GM19043 (cell line): Measurements from ENCODE around the gene TAL1.

Experiments used
- ATAC-seq: cut with Tn5 transposase; IDR thresholded peaks from one replicate; pipeline ENCODE4 v1.9.1; 2021; ENCODE audit warnings: low read depth; ENCODE audit not compliant: unreplicated experiment

The TAL1 gene

DNA sequence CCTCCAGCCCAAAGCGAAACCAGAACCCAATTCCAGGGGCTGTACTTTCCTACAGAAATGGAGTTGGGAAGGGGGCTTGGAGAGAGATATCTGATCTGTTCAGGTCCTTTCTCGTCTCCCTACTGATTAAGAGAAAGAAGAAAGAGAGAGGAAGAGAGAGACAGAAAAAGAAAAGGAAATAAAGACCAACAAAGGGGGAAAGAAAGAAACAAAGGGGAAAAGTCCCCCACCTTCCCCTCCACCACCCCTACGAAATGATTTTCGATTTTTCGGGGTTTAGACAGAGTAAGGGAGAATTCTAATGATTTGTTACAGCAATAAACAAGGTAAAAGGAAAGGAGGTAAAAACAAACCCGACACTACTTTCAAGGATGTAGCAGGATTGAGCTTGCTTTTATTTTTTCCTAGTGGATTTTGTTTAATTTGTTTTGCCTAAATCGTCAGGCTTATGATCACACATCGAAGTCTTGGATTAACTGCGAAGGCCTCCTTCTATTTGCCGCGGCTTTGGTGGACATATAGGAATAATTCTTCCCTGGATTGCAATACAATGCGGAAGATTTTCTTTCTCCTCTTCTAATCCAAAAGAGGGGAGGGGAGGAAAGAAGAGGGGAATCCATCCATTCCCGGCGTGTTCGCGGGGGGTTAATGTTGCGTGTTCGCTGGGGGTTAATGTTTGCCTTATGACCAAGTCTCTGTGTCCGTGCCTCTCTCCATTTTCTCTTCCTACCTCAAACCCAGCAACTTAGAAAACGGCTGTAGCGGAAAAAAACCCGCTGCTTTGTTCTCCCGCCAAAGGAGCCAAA lies 1.9 kb downstream of the TAL1 start:
- ATAC-seq = no peak

DNA sequence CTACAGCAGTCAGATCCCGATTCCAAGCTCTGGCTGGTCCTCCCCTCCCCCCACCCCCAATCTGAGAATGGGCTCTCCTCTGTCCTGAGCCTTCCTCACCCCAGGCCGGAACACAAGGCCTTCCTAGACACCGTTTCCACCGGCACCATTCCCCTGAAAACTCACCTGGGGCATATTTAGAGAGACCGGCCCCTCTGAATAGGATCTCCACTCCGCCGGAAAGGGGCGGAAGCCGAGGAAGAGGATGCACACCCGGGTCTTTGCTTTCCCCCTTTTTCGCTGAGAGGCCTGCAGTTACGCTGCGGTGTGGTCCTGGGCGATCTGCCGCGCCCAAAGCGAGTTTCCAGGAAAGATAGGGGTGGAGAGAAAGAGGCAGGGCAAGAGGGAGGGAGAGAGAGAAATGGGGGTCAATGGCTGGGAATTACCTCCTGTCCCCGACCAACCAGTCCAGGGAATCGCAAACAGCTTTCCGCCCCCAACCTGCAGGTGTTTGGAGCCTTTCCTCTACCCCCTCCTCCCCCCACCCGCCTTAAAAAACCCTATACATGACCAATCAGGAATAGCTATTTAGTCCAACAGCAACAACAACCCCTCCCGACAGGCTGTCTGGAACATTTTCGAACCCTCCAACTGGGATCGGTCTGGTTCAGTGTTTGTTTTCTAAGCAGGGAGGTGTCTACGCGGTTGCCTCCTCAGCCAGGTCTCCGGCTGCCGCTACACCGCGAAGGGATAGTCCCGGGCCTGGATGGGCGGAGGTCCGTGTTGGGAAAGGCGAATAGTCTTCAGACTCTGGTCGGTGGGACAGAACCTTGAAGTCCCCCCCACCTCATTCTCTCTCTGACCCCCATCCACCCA lies 2.8 kb downstream of the TAL1 start:
- no peak for ATAC-seq

DNA sequence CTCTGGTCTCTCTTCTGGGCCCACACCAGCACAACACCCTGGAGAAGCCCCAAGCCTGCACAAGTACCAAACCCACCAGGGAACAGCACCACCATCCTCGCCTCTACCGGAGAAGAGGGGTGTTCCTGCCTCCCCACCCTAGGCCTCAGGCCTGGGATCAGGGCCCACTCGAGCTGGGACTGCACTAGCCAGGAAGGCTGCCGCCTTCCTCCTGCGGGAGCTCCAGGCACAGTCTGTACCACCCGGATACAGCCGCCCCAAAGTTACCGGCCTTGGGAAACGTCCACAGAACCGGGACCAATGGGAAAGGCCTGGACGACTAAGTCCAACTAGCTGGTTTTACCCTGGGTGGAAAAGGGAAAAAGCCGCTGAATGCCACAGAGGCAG lies 3.4 kb downstream of the TAL1 start:
- ATAC-seq = no peak

DNA sequence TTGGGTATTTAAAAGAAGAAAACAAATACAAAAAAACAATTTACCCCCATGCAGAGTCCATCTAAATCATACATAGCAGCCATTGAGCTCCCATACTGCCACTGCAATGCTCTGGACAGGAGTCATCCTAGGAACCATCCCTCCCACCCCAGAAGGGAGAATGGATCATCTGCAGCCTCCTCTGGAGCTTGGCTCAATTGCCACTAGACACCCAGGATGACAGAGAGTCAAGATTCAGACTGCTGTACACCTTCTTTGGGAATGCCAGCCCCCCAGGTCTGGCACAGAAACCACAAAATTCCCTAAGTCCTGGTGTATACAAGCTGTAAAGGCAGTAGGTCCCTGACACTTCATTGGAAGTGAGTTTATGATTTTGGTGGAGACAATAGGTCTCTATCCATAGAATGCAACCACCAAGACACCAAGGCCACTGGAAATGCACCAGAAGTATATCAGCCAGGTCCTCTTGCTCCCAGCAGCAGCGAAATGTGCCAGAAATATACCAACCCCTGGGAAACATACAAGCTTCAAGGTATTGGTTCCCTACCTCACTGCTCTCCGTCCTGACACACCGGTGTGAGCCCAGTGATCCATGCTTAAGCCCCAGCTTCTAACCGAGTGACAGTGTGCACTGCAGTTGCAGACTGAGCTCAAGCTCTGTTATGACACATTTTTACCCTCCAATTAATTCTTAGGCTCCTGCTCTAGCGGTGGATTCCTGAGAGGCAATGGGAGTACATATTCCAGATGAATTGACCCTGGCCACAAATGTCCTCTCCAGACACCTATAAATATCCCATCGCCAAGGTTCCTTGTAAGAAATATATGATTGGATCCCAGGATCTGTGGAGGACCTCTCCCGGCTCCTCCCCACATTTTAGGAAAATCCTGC lies 4.4 kb downstream of the TAL1 start:
- ATAC-seq = no peak

DNA sequence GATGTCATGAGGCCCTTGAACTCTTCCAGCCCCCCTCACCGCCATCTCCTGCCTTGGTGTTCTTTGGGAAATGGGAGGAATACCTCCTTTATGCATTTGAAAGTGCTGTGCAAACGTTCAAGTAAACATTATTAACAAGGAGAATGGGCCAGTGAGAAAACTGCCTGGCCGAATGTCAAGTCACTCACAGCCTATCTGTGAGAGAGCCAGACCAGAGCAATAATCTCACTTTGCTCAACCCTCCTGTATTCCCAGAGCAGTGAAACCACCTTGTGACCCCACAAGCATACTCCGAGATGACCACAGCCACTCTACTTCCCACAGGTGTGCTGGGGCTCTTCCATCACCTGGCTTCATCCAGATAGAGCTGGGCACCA lies 5.2 kb downstream of the TAL1 start:
- ATAC-seq = no peak

- no peak for ATAC-seq
Measured at GRCh38 chr1:47226121-47226838, 5.7 kb downstream of the TAL1 start.

DNA sequence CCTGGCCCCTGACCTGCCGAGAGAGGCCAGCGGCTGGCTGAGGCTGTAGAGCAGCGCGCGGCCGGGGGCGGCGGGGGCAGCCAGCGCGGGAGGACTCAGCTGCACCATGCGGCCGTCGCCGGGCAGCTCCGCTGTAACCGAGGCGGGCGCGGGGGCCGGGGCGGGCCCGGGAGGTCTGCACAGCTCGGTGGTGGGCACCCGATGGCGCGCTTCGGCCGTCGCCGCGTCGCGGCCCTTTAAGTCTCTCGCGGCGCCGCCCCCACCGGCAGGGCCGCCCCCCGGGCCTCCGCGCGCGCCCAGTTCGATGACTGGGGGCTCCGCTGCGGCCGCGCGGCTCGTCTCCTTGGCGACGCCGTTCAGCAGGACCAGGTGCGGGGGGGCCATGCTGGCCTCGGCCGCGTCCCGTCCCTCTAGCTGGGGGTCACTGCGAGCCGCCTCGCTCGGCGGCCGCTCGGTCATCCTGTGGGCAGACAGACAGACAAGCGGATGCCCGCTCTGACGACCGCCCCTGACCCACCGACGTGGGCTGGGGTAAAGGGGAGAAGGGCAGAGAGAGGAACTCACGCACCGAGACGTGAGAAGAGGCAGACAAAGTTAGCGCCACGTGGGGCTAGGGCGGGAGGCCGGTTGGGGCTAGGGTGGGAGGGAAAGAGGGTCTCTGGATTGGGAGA lies 6.5 kb downstream of the TAL1 start:
- ATAC-seq = no peak

- no peak for ATAC-seq
Measured at GRCh38 chr1:47224676-47225399, 7.2 kb downstream of the TAL1 start.

GRCh38 chr1:47223921-47224675 lies 7.9 kb downstream of the TAL1 start:
- no peak for ATAC-seq

DNA sequence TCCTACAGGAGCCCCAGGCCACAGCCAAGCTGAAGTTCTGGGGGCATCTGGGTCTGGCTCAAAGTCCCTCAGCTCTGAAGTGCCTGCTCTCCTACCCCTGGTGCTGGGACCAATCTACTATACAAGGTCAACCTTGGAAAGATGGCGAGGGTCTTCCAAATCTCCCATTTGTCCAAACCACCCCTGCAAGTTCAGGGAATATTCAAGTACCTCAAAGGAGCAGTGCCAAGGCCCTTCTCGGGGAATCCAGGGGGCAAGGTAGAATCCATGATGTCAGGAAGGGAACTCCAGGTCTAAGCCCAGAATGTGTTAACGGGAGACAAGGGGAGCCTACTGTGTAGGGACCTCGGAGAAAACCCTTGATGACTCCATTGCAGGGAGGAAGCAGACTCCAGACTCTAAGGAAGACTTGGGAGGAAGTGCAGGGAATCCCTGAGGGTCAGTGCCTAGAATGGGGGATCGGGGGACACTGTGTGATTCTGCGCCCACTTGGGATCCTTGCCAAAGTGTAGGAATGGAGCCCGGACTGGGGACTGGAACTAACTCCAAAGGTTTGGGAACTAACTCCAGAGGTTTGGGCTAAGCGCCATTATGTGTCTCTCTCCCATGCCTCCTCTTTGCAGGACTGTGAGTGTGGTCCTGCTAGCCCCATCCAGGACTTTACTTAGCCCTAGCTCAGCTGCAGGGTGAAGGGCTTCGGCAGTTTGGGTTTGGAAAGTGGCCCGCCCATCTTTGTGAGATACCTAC lies 8.7 kb downstream of the TAL1 start:
- ATAC-seq = no peak

DNA sequence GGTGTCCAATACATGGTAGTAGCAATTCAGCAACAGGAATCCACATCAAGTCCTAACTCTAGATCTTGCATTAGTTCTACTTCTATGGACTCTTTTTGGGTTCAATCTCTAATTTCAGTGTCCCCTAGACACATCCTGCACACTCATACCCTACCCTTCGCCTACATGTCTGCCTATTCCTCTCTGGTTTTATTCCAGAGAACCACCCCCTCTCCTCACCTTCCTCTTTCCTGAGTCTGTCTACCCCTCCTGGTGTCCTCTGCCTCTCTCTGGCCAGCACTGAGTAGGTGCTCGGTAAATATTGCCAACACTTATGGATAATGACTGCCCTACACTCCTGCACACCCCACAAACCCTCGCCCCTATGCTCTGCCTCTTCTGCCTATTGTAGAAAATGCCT lies 9.5 kb downstream of the TAL1 start:
- no peak for ATAC-seq

- ATAC-seq = no peak
Measured at GRCh38 chr1:47219590-47220220, 12.3 kb downstream of the TAL1 start.

GRCh38 chr1:47219001-47219400 lies 13.0 kb downstream of the TAL1 start:
- ATAC-seq = no peak

GRCh38 chr1:47216278-47217059 lies 15.6 kb downstream of the TAL1 start:
- ATAC-seq = no peak

GRCh38 chr1:47215713-47216112 lies 16.3 kb downstream of the TAL1 start:
- ATAC-seq = no peak

DNA sequence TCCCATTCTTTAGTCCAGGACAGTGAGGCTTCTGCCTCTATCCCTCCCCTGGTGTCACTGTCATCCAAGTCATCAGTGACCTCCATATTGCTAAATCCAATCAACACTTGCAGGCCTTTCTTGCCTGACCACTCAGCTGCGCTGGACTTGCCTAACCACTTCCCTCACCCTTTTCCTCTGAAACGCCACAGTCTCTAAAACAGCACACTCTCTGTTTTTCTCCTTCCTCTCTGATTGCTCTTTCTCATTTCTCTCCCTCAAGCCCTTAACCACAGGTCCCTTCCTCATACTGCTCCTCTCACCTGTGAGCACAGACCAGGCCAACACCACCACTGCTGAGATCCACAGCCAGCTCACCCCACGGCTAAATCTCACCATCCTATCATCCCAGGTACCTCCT lies 17.5 kb downstream of the TAL1 start:
- ATAC-seq = no peak
